Fibroblast of peridontal ligament (primary cell): ENCODE results near the gene RPS15.

Source experiments
- DNase-seq: peaks from one replicate; pipeline ENCODE4 v3.0.0-alpha.2; 2010; ENCODE audit errors: extremely low read depth

The RPS15 gene

DNA sequence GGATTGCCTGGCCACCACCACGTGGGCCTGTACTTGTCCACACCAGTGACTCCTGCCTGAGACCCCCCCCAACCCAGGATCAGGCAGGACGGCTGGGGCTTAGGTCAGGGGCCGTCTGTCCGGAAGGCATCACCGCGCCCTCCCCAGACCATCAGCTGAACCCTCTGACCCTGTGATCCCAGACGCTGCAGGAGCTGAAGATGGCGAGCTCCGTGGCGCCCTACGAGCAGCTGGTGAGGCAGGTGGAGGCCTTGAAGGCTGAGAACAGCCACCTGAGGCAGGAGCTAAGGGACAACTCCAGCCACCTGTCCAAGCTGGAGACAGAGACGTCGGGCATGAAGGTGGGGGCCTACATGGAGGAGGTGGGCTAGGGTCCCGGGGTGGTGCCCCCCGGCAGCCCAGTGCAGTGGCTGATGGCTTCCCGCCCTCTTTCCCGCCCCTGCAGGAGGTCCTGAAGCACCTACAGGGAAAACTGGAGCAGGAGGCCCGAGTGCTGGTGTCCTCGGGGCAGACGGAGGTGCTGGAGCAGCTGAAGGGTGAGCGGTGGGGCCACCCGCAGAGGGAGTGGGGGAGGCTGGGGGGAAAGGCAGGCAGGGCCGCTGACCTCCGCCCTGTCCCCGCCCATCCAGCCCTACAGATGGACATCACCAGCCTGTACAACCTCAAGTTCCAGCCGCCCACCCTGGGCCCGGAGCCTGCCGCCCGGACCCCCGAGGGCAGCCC is 14.8 kb downstream of the RPS15 start:
- no peak for DNase-seq

DNA sequence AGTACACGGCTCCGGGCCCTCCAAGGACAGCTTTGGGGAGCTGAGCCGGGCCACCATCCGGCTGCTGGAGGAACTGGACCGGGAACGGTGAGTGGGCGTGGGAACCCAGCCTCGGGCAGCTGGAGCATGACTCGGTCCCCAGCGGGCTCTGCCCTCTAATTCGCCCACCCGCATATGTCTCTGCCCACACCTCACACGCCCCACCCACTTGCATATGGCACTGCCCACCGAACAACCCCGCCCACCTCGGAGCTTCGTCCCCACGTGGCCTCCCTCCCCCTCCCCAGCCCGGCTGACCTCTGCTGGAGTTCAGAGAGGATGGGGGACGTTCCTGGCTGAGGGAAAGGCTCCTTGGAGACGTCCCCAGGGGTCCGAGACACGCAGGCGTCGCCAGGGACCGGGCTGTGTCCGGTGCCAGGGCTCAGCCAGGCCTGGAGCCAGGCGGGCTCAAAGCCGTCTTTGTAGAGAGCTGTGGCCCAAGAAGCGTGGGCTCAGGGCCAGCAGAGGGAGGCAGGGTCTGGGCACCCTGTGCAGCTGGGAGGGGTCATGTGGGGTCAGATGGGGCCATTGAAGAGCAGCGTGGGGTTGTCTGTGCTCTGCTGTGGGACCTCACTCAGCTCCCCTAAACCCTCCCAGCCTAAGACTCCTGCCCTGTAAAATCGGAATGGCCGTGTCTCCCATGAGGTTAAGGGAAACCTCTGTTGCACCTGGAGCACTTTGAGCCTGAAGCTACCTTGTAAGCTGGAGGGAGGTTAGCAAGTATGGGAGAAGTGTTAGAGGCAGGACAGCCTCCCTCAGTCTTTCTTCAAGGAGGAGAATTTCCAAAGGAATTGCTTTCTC is 15.5 kb downstream of the RPS15 start:
- DNase-seq = no peak

- no peak for DNase-seq
Measured at GRCh38 chr19:1455002-1455335, 16.8 kb downstream of the RPS15 start.

DNA sequence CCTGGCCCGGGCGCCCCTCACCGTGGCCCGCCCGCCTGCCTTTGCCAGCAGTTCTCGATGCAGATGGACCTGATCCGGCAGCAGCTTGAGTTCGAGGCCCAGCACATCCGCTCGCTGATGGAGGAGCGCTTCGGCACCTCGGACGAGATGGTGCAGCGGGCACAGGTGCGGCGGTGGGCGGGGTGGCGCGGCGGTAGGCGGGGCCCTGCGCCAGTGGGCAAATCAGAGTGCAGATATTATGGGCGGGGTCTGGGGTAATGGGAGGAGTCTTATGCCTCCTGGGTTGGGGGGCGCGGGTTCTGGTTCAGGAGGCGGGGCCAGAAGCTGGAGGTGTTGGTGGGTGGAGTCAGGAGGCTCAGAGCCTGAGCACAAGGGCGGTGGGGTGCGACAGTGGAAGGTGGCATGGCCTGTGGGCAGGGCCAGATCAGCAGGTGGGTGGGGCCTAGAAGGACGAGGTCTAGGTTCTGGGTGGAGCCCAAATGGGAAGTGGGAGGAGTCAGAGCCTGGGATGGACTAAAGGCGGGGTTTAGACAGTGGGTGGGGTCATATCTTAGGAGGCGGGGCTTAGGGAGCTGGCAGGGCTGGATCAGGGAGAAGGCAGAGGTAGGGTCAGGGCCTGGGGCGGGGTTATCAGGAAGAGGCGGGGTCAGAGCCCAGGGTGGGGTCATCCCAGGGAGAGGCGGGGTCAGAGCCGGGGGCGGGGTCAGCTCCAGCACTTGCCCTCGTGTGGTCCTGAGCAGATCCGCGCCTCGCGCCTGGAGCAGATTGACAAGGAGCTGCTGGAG is 17.3 kb downstream of the RPS15 start:
- peak; percentile 20 for DNase-seq

DNA sequence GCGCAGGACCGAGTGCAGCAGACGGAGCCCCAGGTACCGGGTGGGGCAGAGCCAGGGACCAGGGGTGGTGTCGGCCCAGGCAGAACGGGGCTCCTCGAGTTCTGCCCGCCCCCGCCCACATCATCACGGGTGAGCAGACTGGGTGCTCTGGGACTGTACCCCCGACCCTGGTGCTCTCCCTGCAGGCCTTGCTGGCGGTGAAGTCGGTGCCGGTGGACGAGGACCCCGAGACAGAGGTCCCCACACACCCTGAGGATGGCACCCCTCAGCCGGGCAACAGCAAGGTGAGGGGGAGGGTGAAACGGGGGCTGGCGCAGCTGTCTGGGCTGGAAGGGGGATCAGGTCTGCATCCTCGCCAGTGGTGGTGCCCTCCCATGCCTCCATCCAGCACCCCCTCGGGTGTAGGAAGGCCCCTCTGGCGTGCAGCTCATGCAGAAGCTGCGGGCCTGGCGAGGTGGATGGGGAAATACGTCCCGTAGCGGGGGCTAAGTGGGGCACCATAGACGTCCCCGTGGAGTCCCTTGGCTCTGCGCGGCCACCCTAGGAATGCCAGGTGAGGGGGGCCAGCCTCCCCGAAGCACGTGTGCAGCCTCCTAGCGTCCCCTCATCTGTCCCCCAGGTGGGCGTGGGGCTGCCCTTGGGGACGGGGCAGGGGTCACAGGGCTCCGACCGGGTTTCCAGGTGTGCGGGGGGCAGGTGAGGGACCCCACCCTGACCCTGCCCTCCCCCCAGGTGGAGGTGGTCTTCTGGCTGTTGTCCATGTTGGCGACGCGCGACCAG is 18.1 kb downstream of the RPS15 start:
- DNase-seq = no peak

- DNase-seq = no peak
Measured at GRCh38 chr19:1457031-1457739, 19.0 kb downstream of the RPS15 start.

GRCh38 chr19:1457892-1458291 is 19.7 kb downstream of the RPS15 start:
- DNase-seq = no peak

GRCh38 chr19:1459479-1459878 is 21.3 kb downstream of the RPS15 start:
- no peak for DNase-seq

DNA sequence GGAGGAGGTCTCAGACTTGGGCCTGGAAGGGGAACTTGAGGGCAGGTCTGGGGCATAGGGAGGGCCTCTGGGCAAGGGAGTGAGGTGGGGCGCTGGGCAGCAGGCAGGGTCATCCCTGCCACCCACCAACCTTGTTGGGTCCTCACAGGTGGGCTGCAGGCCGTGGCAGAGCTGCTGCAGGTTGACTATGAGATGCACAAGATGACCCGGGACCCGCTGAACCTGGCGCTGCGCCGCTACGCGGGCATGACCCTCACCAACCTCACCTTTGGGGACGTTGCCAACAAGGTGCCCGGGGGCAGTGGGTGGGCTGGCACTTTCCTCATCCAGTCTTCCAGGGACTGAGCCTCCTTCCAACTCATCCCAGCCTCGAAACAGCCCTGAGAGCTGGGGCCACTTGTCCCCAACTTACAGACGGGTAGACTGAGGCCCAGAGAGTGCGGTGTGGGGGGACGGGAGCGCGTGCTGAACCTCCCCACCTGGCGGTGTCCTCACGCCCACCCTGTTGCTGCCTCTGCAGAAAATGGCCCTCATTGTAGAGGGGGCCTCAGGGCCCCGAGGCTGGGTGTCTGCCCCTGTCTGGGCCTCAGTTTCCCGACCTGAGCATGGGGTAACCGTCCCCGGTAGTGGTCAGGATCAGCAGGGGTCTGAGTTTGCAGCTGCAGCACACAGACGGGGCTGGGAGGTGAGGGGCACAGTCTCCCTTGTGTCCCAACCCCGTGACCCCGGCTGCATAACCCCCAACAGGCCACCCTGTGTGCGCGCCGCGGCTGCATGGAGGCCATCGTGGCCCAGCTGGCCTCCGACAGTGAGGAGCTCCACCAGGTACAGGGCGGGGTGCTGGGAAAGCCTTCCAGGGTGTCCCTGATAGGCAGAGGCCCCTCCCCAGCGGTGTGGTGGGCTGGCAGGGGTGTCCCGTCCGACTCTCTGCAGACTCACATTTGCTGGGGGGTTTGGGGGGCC is 22.1 kb downstream of the RPS15 start:
- DNase-seq = no peak

GRCh38 chr19:1461862-1462261 is 23.7 kb downstream of the RPS15 start:
- no peak for DNase-seq

GRCh38 chr19:1465191-1466016 is 27.2 kb downstream of the RPS15 start:
- no peak for DNase-seq

DNA sequence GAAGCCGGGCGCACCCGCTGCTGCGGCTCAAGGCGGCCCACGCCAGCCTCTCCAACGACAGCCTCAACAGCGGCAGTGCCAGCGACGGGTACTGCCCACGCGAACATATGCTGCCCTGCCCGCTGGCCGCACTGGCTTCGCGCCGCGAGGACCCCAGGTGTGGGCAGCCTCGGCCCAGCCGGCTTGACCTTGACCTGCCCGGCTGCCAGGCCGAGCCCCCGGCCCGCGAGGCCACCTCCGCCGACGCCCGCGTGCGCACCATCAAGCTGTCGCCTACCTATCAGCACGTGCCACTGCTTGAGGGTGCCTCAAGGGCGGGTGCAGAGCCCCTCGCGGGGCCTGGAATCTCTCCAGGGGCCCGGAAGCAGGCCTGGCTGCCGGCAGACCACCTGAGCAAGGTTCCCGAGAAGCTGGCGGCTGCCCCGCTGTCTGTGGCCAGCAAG is 27.8 kb downstream of the RPS15 start:
- no peak for DNase-seq

GRCh38 chr19:1466461-1467214 is 28.4 kb downstream of the RPS15 start:
- DNase-seq = no peak

DNA sequence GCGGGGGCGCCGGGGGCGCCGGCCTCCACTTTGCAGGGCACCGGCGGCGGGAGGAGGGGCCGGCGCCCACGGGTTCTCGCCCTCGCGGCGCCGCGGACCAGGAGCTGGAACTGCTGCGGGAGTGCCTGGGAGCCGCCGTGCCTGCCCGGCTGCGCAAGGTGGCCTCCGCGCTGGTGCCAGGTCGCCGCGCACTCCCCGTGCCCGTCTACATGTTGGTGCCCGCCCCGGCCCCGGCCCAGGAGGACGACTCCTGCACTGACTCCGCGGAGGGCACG is 29.0 kb downstream of the RPS15 start:
- DNase-seq = no peak

GRCh38 chr19:1467490-1468273 is 29.5 kb downstream of the RPS15 start:
- DNase-seq = no peak

GRCh38 chr19:1468274-1468820 is 30.2 kb downstream of the RPS15 start:
- DNase-seq = no peak

DNA sequence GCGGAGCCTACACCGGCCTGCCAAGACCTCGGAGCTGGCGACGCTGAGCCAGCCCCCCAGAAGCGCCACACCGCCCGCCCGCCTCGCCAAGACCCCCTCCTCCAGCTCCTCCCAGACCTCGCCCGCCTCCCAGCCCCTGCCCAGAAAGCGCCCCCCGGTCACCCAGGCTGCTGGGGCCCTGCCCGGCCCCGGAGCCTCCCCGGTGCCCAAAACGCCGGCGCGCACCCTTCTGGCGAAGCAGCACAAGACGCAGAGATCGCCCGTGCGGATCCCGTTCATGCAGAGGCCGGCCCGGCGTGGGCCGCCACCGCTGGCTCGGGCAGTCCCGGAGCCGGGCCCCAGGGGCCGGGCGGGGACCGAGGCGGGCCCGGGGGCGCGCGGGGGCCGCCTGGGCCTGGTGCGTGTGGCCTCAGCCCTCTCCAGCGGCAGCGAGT is 30.6 kb downstream of the RPS15 start:
- peak; percentile 30 for DNase-seq
